ENCODE results near the gene NKX6-2. TPM values are rescaled to one million over a fixed set of nuclear protein-coding genes. Genes with fewer than 3 reads are reported as not detected.
"Not testable (repeated sequence)": the region's sequence is repeated elsewhere in the genome, so short reads cannot be mapped to it uniquely, and the experiment has no call there.

Gene NKX6-2
- total RNA-seq, 1 experiment from 2014 or later: not detected

DNA sequence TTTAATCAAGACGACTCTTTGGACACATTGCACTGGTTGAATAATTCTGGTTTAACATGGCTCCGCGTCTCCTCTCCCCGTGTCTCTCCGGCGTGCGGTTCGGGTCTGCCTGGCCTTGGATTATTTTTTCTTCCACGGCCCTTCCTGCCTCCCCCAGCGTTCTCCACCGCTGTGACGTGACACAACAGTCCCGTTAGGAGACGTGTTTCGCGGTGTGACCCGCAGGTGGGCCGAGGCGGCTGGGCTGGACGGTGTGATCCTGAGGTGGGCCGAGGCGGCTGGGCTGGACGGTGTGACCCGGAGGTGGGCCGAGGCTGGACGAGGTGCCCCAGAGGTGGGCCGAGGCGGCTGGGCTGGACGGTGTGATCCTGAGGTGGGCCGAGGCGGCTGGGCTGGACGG lies 12.0 kb upstream of the NKX6-2 start:
- DNase-seq (ENCODE audit: low read depth): not testable (repeated sequence)

DNA sequence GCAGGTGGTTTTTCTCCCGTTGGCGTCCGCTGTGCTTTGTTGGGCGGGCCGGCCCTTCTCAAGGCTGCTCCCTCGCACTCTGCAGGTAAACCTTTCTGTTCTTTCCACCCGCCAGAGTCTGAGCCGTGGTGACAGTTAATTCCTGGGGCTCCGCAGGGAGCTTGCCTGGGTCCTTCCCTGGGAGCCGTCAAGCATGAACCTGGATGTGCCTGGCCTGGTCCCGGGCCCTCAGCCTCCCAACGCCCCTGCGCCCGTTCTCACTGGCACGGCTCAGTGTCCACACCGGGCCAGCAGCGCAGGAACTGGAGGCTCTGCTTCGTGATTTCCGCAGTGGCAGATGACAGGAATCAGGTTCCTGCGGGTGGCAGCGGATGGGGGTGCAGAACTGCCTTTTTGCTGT lies 10.9 kb upstream of the NKX6-2 start:
- no peak for DNase-seq (ENCODE audit: low read depth)

DNA sequence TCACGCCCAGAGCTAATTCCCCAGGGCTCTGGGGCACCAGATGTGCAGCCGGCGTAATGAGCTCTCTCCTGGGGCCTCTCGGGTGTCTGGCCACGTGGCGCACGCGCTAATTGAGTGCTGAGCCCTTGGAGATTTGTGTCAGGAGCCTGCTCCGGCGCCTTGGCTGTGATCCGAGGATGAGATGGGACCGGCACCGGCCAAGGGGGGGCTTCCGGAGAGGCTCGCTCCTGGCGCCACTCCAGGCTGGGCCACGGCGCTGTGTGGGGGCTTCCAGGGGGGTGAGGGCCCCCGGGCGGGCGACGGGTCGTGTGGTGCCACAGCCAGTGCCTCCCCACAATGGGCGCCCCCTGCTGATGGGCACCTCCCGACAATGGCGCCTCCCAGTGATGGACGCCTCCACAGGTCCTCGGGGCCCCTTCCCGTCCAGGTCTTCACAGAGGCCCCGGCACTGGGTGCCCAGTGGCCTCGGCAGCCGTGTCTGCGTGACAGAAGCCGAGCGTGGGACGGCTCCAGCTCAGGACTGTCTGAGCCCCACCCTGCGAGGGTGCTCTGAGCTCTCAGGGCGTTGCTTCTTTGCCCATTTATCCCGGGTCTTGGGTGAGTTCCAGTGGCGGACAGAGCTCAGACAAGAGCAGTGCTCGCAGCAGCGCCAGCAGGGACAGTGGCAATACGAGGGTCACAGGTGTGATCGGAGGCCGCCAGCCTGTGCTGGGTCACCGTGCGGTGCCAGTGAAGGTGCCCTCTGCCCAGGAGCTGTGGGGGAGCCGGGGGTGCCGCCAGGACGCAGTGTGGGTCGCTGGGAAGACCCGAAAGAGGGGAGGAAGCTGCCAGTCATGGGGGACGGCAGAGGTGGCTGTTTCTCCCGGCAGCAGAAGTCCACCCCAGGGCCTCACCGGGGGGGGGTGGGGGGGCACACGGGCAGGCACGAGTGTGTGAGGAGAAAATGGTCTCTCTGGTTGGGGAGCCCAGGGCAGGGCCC lies 8.2 kb upstream of the NKX6-2 start:
- no peak for DNase-seq (ENCODE audit: low read depth)

DNA sequence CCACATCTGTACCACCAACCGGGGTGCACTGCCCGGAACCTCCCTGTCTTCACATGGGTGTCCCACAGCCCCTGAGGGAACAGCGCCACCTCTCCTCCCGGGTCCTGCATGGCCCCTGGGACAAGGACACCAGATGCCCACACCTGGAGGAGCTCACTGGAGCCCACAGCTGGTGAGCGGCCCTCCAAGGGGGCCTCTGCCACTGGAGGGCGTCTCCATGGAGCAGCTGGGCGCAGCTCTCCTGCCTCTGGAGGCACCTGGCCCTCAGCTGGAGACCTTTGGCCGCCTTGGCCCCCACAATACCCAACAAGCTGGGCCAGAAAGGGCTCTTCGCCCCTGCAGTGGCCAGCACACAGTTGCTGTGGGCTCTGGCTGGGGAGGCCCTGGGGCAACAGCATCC lies 7.3 kb upstream of the NKX6-2 start:
- DNase-seq (ENCODE audit: low read depth): no peak

DNA sequence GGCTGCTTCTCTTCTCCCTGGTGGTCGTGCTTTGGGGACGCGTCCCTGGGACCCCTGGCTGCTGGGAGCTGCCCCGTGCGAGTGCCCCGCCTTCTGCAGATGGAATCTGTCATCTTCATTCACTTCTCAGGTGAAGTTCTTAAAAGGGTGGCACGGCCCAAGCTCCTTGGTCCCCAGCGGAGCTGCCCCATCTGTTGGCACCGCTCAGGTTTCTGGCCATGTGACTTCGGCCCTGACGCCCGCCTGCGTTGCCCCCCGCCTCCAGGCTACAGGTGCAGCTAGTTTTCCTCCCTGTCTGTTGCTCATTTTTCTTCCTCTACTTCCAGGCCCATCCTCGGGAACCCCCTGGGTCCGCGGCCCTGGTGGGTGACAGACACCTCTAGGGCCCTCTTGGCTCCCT lies 6.8 kb upstream of the NKX6-2 start:
- DNase-seq (ENCODE audit: low read depth): no peak

DNA sequence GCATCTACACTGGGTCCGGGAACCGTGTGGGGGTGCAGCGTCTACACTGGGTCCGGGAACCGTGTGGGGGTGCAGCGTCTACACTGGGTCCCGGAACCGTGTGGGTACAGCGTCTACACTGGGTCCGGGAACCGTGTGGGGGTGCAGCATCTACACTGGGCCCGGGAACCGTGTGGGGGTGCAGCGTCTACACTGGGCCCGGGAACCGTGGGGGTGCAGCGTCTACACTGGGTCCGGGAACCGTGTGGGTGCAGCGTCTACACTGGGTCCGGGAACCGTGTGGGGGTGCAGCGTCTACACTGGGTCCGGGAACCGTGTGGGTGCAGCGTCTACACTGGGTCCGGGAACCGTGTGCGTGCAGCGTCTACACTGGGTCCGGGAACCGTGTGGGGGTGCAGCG lies 6.2 kb upstream of the NKX6-2 start:
- not testable (repeated sequence) for DNase-seq (ENCODE audit: low read depth)

DNA sequence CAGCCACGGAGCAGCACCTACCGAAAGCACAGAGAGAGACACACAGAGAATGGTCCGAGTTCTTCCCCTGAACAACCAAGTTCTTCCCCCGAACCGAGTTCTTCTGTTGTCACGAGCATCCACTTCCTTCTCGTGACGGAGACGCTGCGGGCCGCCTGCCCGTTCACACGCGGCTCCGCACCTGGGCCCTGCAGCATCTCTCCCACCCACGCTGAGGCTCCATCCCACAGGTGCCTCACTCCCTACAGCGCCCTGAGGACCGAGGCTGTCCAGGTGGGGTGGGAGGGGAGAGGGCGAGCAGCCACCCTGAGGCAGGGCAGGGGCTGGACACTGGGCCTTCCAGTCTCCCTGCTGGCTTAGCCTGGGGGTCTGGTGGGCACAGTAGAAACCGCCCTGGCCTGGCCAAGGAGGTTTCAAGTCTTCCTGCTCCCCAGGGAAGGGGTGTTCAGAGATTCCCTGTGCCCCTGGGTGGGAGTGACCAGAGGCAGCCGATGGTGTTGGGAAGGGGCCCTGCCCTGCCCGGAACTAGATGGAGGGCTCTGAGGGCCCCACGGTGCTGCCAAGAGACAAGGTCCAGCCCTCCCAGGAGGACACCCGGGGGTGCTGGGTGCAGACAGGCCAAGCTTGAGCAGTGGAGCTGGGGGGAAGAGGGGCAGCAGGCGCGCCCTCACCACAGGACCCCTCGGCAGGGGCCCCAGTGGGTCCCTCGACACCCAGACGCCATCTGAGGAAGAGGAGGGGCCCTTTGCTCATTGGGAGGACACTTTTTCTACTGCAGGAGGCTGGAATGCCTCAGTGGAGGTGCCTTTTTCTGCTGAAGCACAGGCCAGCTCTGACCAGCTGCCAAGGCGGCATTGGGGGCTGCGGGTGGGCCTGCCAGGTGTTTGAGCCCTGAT lies 5.2 kb upstream of the NKX6-2 start:
- DNase-seq (ENCODE audit: low read depth): no peak

DNA sequence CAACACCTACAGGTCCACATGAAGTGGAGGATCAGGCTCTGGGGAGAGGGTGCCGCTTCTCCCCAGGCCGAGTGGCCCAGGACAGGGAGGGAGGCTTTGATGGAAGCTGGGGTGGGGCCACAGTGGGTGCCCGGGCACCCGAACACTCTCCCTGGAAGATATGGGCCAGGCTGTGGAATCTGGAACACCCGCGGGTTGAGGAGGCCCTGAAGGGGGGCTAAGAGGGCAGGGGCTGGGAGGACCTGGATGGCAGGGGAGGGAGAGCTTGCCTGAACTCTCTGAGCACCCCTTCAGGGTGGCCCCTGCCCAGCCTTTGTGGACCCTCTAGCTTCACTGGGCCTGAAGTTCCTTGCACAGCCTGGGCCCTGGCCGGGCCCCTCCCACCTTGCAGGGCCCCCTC lies 4.5 kb upstream of the NKX6-2 start:
- DNase-seq (ENCODE audit: low read depth): no peak

DNA sequence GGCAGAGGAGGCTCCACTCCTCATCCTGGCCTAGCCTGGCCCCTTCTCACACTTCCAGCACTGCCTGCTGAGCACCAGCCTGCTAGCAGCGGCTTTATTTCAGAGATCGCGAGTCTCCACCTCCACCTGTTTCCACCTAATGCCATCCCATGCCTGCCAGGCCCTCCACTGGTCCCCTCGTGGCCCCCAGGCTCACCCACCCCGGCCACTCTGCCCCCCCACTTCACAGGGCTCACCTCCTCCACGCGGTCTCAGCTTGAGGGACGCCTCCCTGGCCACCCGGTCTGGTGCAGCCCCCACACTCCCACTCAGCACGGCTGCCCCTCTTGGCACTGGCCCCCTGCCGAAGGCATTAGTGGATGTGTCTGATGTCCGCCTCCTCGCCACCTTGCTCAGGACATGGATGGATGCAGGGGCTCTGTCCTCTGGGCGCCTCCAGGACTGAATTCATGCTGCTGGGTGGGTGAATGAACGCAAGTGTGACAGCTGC lies 3.8 kb upstream of the NKX6-2 start:
- no peak for DNase-seq (ENCODE audit: low read depth)

DNA sequence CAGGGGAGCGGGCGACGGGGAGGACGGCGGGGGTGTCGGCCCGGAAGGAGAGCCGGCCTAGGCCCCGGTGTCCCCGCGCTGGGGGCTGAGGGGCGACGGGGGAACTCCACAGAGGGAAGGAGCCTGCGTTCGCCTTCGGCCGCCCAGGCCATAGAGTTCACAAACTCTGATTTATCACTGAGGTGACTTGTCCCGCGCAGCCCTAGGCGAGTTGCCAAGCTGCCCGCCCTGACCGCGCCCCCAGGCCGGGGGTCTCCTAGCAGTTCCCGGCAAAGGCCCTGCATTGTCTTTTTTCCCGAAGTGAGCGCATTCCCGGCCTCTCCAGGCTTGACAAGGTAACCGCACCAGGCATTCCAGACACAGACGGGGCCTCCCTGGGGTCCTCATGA lies 2.9 kb upstream of the NKX6-2 start:
- DNase-seq (ENCODE audit: low read depth): no peak

DNA sequence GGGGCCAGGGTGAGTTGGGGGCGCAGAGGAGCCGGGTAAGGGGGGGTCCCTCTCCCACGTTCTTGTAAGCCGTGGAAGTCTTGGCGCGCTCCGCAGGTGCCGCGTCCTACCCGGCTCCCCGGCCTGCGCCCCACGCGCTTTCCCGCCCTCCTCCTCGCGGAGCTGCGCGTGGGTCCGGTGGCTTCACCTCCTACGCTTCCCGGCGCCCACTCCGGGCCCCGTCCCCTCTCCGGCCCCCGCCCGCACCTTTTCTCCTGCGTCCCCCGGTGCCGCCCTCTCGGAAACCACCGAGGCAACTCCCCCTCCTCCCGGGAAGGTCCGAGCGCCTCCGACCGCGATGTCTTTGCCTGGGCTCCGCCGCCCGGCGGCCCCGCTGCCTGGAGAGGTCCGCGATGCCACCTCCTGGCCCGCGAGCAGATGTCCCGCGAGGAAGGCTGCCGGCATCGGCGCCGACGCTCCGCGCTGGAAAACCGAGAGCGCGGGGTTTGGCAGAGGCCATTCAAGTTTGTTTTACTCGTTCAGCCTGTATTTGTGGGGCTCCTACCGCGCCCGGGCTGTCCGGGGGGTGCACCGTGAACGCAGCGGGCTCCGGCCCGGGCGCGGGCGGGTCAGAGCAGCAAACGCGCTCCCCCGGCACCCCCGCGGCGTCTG lies 2.4 kb upstream of the NKX6-2 start:
- DNase-seq (ENCODE audit: low read depth): peak; percentile 8

DNA sequence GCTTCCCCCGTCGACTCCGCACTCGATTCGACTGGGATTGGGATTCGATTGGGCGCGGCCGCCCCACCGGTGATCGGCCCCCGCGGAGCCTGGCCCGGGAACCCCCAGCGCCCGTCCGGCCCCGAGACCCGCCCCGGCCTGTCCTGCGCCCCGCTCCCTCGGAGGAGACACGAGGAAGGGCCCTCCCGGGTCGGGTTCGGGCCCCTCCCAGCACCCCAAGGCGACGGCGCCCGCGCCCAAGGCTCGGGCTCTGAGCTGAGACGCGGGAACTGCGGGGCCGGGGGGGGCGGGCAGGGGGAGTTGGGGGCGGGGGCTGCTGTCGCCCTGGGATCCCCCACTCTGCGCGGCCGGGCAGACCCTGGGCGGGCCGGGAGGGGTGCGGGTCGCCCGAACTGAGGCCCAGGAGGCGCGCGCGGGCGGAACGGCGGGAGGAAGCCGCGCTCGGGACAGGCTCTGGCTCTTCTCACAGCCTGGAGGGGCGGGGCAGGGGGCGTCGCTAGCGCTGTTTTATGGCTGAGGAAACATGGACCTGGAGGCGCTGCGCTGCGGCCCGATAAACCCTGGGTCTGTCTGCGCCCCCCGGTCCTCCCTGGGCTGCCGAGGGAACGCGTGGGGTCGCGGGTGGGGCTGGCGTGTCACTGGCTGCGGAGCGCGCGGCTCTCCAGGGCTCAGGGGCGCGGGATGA lies 1.7 kb upstream of the NKX6-2 start:
- no peak for DNase-seq (ENCODE audit: low read depth)

DNA sequence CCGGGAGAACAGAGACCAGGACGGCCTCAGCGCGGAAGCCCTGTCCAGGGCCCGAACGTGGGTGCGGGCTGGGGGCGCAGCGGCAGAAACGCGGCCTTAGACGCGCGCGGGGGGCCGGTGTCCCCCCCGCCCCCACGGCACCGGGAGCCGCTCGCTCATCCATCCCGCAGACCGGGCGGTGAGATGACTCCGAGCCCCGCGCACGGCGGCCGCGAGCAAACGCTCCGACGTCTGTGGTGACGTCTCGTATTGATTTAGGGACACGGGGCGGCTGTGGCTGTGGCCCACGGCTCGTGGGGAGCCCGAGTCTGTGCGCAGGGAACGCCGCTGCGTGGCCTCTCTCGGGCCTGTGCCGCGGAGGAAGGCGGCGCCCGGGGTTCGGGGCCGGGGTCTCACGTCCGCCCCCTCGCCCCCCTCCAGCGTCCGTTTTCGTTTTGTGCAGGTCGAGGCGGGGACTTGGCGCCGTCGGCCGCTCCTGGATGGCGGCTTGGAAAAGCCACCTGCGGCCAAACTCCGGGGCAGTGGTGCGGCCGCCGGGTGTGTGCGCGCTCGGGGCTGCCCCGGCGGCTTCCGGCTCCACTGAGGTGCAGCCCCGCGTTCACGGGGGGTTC lies 1.0 kb upstream of the NKX6-2 start:
- DNase-seq (ENCODE audit: low read depth): no peak

DNA sequence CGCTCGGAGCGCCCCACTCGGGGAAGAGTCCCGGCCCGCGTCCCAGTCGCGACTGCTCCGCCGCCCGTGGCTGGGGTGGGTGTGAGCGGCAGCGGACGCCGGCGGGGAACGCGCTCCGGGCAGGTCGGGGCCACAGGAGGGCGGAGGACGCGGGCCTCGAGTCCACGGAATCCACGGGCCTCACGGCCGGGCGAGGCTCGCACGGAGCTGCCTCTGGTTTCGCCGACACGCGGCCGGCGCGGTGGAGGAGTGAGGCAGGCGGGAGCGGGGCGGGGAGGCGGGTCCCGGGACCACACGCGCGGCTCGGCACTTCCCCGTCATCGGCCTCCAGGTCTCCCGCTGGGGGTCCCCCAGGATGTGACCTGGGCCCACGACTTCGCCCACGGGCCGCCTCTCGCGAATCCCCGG lies 533 bp upstream of the NKX6-2 start:
- no peak for DNase-seq (ENCODE audit: low read depth)

DNA sequence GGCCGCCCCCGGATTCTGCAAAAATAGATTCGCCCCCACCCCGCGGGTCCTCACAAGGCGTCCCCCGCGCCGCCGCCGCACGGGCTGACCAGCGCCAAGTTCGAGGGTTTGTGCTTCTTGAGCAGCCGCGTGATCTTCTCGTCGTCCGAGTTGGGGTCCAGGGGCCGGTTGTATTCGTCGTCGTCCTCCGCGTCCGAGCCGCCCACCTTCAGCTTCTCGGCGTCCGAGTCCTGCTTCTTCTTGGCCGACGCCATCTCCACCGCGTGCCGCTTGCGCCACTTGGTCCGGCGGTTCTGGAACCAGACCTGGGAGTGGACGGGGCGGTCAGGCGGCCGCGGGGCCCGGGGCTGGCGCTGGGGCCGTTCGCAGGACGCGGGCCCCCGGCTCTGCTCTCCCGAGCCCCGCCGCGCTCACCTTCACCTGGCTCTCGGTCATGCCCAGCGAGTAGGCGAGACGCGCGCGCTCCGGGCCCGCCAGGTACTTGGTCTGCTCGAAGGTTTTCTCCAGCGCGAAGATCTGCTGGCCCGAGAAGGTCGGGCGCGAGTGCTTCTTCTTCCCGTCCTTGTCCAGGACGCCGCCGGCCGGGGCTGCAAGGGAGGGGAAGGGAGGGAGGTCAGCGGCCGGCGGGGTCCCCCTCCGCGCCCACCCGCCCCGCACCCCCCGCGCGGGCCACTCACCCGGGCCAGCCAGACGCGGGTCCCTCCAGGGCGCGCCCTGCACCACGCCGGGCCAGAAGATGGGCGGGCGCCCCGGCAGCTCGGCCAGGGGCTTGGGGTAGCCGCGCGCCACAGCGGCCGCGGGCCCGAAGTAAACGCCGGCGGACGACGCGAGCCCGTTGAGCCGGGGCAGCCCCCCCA lies 853 bp downstream of the NKX6-2 start:
- DNase-seq (ENCODE audit: low read depth): no peak

DNA sequence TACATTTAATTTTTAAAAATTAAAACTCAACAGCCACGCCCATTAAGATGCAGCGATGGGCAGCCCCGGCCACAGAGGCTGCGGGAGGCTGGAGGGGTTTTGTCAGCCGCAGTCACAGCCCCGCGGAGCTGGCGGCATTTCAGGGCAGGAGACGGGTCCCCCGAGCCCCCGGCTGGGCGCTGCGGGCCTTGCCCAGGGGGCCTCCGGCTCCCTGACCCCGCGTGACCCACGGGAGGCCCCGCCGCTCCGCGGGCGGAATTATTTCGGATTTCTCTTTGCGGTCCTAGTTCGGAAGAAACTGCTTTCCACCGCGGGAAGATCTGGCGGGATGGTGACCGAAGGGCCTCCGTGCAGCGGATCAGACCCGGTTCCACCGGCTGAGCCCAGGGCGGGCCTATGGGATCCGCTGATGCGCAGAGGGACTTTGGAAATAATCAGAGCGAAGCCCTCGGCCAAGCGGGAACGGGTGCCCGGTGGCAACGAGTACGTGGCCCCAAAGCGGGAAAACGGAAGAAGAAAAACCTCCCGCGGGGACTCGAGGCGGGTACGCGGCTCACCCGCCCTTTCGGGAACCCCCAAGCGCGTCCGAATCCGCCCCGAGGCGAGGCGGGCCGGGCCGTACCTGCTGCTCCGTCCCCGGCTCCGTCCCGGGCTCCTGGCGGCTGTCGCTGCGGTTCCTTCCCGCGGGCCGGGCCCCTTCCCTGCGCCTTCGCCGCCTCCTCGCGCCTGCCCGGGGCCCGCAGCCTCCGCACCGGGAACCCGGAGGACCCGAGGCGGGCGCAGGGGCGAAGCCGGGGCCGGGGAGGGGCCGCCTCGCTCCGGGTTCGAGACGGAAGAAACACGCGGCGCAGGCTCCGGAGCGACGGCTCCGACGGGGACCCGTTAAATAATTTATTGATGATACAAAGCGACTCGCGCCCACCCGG lies 1.7 kb downstream of the NKX6-2 start:
- DNase-seq (ENCODE audit: low read depth): no peak

DNA sequence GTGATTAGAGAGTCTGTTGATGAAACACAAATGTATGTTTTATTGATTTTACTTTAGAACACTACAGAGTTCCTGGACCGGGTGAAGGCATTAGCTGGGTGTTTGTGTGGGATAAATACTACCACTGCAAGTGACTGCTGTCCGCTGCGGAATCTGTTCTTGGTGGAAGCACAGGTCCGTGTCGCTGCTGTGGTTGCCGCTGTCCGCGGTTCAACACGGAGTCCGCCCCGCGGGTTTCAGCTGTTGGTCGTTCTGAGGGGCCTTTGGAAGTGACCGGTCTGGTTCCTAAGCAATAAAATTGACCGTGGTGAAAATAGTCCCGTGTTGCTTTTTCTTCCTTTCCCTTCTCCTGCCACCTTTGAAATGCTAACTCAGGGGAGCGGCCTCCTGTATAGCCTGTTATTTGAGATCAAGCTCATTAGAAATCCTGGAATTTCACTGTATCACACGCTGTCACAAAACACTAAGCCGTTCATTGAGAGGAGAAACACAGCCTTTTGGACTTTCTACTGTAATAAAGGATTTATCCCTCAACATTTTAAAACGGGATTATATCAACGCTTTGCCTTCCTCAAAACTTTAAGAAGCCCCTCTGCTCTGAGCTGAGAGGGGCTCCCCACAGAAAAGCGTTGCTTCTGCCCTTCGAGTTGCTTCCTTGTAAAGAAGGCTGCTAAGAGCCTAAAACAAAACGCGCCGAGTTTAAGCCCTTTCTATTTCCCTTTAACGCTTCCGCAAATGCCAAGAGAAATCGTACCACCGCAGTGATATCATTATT lies 2.6 kb downstream of the NKX6-2 start:
- DNase-seq (ENCODE audit: low read depth): no peak

DNA sequence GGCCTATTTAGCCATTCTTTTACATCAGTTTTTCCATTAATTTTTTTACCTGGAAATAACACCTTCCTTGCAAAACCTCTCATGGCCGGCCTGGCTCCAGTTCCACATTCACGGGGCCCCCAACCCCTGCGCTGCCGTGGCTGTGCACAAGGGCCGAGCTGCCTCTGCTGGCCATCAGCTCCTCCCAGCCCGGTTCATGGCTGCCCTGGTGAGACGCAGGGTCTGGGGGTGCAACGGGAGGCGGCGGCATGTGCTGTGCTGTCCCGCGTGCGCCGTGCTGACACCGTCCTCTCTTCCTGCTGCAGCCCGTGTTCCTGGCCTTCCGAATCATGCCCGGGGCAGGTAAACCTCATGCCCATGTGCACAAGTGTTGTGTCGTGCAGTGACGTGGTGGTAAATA lies 4.4 kb downstream of the NKX6-2 start:
- no peak for DNase-seq (ENCODE audit: low read depth)

All from LHCN-M2 (cell line).